GM12878 (cell line): ENCODE data around the gene NCAPD2. TPM values are rescaled to one million over a fixed set of nuclear protein-coding genes. Genes with fewer than 3 reads are reported as not detected.

ENCODE experiments used
- ATAC-seq: fragments of 200-7000 bp; cut with Tn5 transposase; 3 replicates; pipeline ENCODE4 v1.9.1; 2020; ENCODE audit warnings: mild to moderate bottlenecking, moderate library complexity
- BruUV-seq: library from RNA; stranded (reverse); fragments of 400-500 nt; replicated peaks from 2 replicates; lab custom pipeline; 2021; lab: Mats Ljungman, UMichigan
- CTCF ChIA-PET: fragments of 300-600 bp; sonication (Branson Sonifier 250); formaldehyde crosslinking; extraction: SDS; loops from one replicate; lab custom pipeline; 2021; ENCODE audit warnings: inconsistent platforms; lab: Yijun Ruan, JAX
- POLR2A ChIA-PET: fragments of 350-600 bp; formaldehyde crosslinking; extraction: SDS; loops from one replicate; lab custom pipeline; 2021; ENCODE audit warnings: inconsistent platforms; lab: Charles Lee
- RAD21 ChIA-PET: fragments of 300-600 bp; sonication (Branson Sonifier 250); formaldehyde crosslinking; loops from one replicate; lab custom pipeline; 2023; ENCODE audit warnings: antibody characterized with exemption; ENCODE audit not compliant: unreplicated experiment; lab: Charles Lee
- SMC1A ChIA-PET: fragments of 300-600 bp; sonication (Branson Sonifier 250); formaldehyde crosslinking; loops from one replicate; lab custom pipeline; 2023; ENCODE audit not compliant: unreplicated experiment, uncharacterized antibody; lab: Charles Lee
- DNase-seq: peaks from one replicate; pipeline ENCODE4 v3.0.0-alpha.2; 2011; ENCODE audit warnings: low read depth, low spot score
- FAIRE-seq: peaks from 3 replicates; lab custom pipeline; 2011; peaks lifted over from hg19 to GRCh38; lab: Jason Lieb, UNC
- H2AFZ ChIP-seq: 2 replicates; pipeline ENCODE4 v1.6.0; 2011; ENCODE audit warnings: low read depth, low read length, control low read depth; ENCODE audit not compliant: control insufficient read depth
- H3K27ac ChIP-seq: 2 replicates; pipeline ENCODE4 v1.5.1; 2011; ENCODE audit warnings: control low read depth; ENCODE audit not compliant: control insufficient read depth, insufficient read depth
- H3K27me3 ChIP-seq, 2 experiments: replicated peaks in 1 of 2; 2 replicates each; pipeline versions ENCODE4 v1.6.0 to v1.6.1; 2011; ENCODE audit warnings: low read length in 1 of 2; ENCODE audit not compliant: control insufficient read depth in 2 of 2, insufficient read depth in 2 of 2
- H3K36me3 ChIP-seq, 2 experiments: 2 replicates each; pipeline ENCODE4 v1.5.1; 2011; ENCODE audit warnings: low read length in 1 of 2; ENCODE audit not compliant: control insufficient read depth in 2 of 2, insufficient read depth in 2 of 2
- H3K4me1 ChIP-seq: 2 replicates; pipeline ENCODE4 v1.6.1; 2011; ENCODE audit warnings: mild to moderate bottlenecking, low read length, moderate library complexity, mixed read lengths; ENCODE audit not compliant: control insufficient read depth, insufficient read depth
- H3K4me2 ChIP-seq: 2 replicates; pipeline ENCODE4 v1.6.0; 2011; ENCODE audit warnings: control low read depth; ENCODE audit not compliant: control insufficient read depth, insufficient read depth
- H3K4me3 ChIP-seq: fragments of 200-600 bp; sonication (generic); 2 replicates; pipeline ENCODE4 v1.5.1; 2016
- H3K79me2 ChIP-seq: 2 replicates; pipeline ENCODE4 v1.6.0; 2011; ENCODE audit warnings: low read length; ENCODE audit not compliant: control insufficient read depth, insufficient read depth
- H3K9ac ChIP-seq: 2 replicates; pipeline ENCODE4 v1.8.0; 2011; ENCODE audit warnings: low read length, control low read depth, mixed read lengths; ENCODE audit not compliant: control insufficient read depth, insufficient read depth
- H3K9me3 ChIP-seq: replicated peaks from 3 replicates; pipeline ENCODE4 v1.5.1; 2011; ENCODE audit warnings: mild to moderate bottlenecking, low read length; ENCODE audit not compliant: control insufficient read depth, insufficient read depth
- H4K20me1 ChIP-seq: 2 replicates; pipeline ENCODE4 v1.6.0; 2011; ENCODE audit not compliant: control insufficient read depth, insufficient read depth
- CHD2 ChIP-seq: IDR thresholded peaks from 2 replicates; pipeline ENCODE4 v1.6.1; 2011; ENCODE audit warnings: low read depth, low read length, improper control_type of control experiment, borderline replicate concordance
- ETV6 ChIP-seq, 2 experiments: fragments of 450-650 bp in 1 of 2; IDR thresholded peaks in 1 of 2; conservative IDR thresholded peaks in 1 of 2; 2 replicates each; pipeline ENCODE4 v1.6.1; 2014; ENCODE audit warnings: antibody characterized with exemption in 1 of 2, borderline replicate concordance in 1 of 2, low read depth in 1 of 2, mild to moderate bottlenecking in 1 of 2, moderate library complexity in 1 of 2
- MTA3 ChIP-seq: IDR thresholded peaks from 2 replicates; pipeline ENCODE4 v1.6.1; 2012; ENCODE audit warnings: low read length, inconsistent platforms, borderline replicate concordance
- RAD21 ChIP-seq: IDR thresholded peaks from 2 replicates; pipeline ENCODE4 v1.6.1; 2011; ENCODE audit warnings: mild to moderate bottlenecking, low read depth, low read length, moderate library complexity; ENCODE audit not compliant: insufficient read depth
- SUZ12 ChIP-seq: fragments of 200-600 bp; sonication (generic); IDR thresholded peaks from one replicate; pipeline ENCODE4 v1.6.1; 2018; ENCODE audit warnings: antibody characterized with exemption, mild to moderate bottlenecking; ENCODE audit not compliant: unreplicated experiment
- TBL1XR1 ChIP-seq: IDR thresholded peaks from 2 replicates; pipeline ENCODE4 v1.6.1; 2012; ENCODE audit warnings: low read depth, low read length, improper control_type of control experiment
- TCF3 ChIP-seq: IDR thresholded peaks from 2 replicates; pipeline ENCODE4 v1.6.1; 2012; ENCODE audit warnings: low read depth, mild to moderate bottlenecking, low read length, borderline replicate concordance; ENCODE audit not compliant: insufficient read depth
- ZNF274 ChIP-seq: IDR thresholded peaks from one replicate; pipeline ENCODE4 v1.8.0; 2011; ENCODE audit not compliant: insufficient read length, insufficient read depth
- WGBS: methylation state at CpG from one replicate; pipeline ENCODE4 v1.1.6; 2016; ENCODE audit warnings: low lambda C conversion rate; ENCODE audit not compliant: insufficient replicate concordance, insufficient coverage; ENCODE audit errors: missing lambda C conversion rate; 5-methylcytosine and 5-hydroxymethylcytosine counted together
- in situ Hi-C: fragments of 300-500 bp; cut with MboI; formaldehyde crosslinking; loops from 9 replicates; pipeline ENCODE4 v1.14.3; 2018; ENCODE audit warnings: mixed read lengths
- intact Hi-C: fragments of 100-400 bp; cut with micrococcal nuclease; formaldehyde crosslinking; loops from one replicate; pipeline ENCODE4 v1.14.2; 2022; ENCODE audit not compliant: unreplicated experiment
- polyA plus RNA-seq, 11 experiments: library from polyadenylated mRNA; depleted of rRNA in 4 of 11; unstranded in 6 of 11; stranded (reverse) in 5 of 11; fragments of >200 nt; fragmentation: Nextera tagmentation in 4 of 11; fragmentation: Illumina TruSeq in 1 of 11; extraction: Ambion mirVana in 4 of 11; extraction: Trizol in 1 of 11; gene quantifications; 1 replicate in 1 of 11; 2 replicates in 10 of 11; pipeline versions ENCODE4 v1.2.1 to v1.2.3, GENCODE V29; 2011 to 2016; ENCODE audit warnings: inconsistent platforms in 2 of 11, missing spikeins in 2 of 11, low read depth in 1 of 11
- total RNA-seq, 4 experiments: library from RNA; depleted of rRNA in 3 of 4; stranded (reverse); fragments of >200 nt in 3 of 4; fragmentation: Illumina TruSeq in 1 of 4; extraction: Trizol in 1 of 4; gene quantifications; 2 replicates each; pipeline versions ENCODE4 v1.2.1 to v1.2.3, GENCODE V29; 2013 to 2021
- TF ChIP-seq, protein P1 (sequence below): IDR thresholded peaks from 2 replicates; pipeline ENCODE4 v1.6.1; 2012; ENCODE audit warnings: low read depth, low read length, improper control_type of control experiment
- TF ChIP-seq, protein P2 (sequence below): fragments of 450-650 bp; IDR thresholded peaks from 2 replicates; pipeline ENCODE4 v1.6.1; 2014; ENCODE audit warnings: mild to moderate bottlenecking

Gene NCAPD2
- total and polyA plus RNA-seq, 10 of the 15 experiments (the other 5 are each of a cell fraction or from before 2014, with no cell fraction given), result 24.2 to 160 (median 110) TPM

DNA sequence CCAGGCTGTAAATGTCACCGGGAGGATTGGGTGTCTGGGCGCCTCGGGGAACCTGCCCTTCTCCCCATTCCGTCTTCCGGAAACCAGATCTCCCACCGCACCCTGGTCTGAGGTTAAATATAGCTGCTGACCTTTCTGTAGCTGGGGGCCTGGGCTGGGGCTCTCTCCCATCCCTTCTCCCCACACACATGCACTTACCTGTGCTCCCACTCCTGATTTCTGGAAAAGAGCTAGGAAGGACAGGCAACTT is 41.7 kb downstream of the NCAPD2 start:
- intact Hi-C loops (loop anchor here (5.0 kb wide), 1 partner anchor 68 kb away; no protein-coding TSS in a partner anchor), in situ Hi-C loops (no loop called here)
- H3K4me2 ChIP-seq, result peak overlapping the region; percentile 98
- peaks cover 70% of the 10 kb centered on the region for H3K79me2 ChIP-seq
- no peaks in the 10 kb centered on the region for H3K9me3 ChIP-seq
- no TSS peak for BruUV-seq
- H3K4me1 ChIP-seq, result peaks cover 31% of the 10 kb centered on the region
- H2AFZ ChIP-seq, result no peak overlapping the region
- RAD21 ChIA-PET, result interaction anchor here (0.5 to 6.9 kb wide), 5 partner anchors 18 to 110 kb away, joined by 4 to 67 read pairs (median 6); partner anchors contain the start of gene MRPL51
- POLR2A ChIA-PET, result interaction anchor here (0.8 to 3.6 kb wide), 13 partner anchors 17 to 217 kb away, joined by 3 to 32 read pairs (median 4); partner anchors contain the start of genes MLF2, MRPL51, NOP2 and VAMP1
- H4K20me1 ChIP-seq, result peaks cover 24% of the 10 kb centered on the region
- H3K27ac ChIP-seq, result peak overlapping the region; percentile 98
- no peaks in the 10 kb centered on the region for H3K27me3 ChIP-seq
- DNase-seq (no peak), FAIRE-seq (no peak), ATAC-seq (no peak)
- TF ChIP-seq, protein P1, sequence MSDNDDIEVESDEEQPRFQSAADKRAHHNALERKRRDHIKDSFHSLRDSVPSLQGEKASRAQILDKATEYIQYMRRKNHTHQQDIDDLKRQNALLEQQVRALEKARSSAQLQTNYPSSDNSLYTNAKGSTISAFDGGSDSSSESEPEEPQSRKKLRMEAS, result no peak
- TF ChIP-seq CHD2 (no peak), ZNF274 (no peak), TBL1XR1 (no peak), TCF3 (no peak), RAD21 (no peak), ETV6 (conservative IDR thresholded peaks at IDR 0.05 in 1 of 2, IDR thresholded peaks at IDR 0.05 in 1 of 2; ENCODE audit: borderline replicate concordance in 1 of 2, low read depth in 1 of 2) (no peak), MTA3 (no peak), SUZ12 (no peak)
- TF ChIP-seq, protein P2, sequence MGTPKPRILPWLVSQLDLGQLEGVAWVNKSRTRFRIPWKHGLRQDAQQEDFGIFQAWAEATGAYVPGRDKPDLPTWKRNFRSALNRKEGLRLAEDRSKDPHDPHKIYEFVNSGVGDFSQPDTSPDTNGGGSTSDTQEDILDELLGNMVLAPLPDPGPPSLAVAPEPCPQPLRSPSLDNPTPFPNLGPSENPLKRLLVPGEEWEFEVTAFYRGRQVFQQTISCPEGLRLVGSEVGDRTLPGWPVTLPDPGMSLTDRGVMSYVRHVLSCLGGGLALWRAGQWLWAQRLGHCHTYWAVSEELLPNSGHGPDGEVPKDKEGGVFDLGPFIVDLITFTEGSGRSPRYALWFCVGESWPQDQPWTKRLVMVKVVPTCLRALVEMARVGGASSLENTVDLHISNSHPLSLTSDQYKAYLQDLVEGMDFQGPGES, result no peak
- SMC1A ChIA-PET, result interaction anchor here (0.6 to 7.9 kb wide), 11 partner anchors 21 to 193 kb away, joined by 3 to 83 read pairs (median 5); partner anchors contain the start of gene MRPL51
- CTCF ChIA-PET, result interaction anchor here (0.6 to 7.7 kb wide), 13 partner anchors 17 to 209 kb away, joined by 3 to 73 read pairs (median 4); partner anchors contain the start of genes MRPL51, NOP2 and VAMP1
- H3K9ac ChIP-seq, result peak overlapping the region; percentile 79
- H3K36me3 ChIP-seq, result peaks cover 34 to 35% of the 10 kb centered on the region in 2 experiments
- peak overlapping the region; percentile 83 for H3K4me3 ChIP-seq
- 2% methylated on average over 6 of the region's 6 CpGs for WGBS
